WI38 (cell line): ENCODE data around the gene CERS1.

Source experiments
- H3K4me3 ChIP-seq: 2 replicates; pipeline ENCODE4 v1.5.1; 2011; ENCODE audit warnings: low read depth, mild to moderate bottlenecking, control low read depth, low read length
- CTCF ChIP-seq: IDR thresholded peaks from 2 replicates; pipeline ENCODE4 v1.5.1; 2012; ENCODE audit warnings: low read depth, mild to moderate bottlenecking, control low read depth, low read length

Gene CERS1

DNA sequence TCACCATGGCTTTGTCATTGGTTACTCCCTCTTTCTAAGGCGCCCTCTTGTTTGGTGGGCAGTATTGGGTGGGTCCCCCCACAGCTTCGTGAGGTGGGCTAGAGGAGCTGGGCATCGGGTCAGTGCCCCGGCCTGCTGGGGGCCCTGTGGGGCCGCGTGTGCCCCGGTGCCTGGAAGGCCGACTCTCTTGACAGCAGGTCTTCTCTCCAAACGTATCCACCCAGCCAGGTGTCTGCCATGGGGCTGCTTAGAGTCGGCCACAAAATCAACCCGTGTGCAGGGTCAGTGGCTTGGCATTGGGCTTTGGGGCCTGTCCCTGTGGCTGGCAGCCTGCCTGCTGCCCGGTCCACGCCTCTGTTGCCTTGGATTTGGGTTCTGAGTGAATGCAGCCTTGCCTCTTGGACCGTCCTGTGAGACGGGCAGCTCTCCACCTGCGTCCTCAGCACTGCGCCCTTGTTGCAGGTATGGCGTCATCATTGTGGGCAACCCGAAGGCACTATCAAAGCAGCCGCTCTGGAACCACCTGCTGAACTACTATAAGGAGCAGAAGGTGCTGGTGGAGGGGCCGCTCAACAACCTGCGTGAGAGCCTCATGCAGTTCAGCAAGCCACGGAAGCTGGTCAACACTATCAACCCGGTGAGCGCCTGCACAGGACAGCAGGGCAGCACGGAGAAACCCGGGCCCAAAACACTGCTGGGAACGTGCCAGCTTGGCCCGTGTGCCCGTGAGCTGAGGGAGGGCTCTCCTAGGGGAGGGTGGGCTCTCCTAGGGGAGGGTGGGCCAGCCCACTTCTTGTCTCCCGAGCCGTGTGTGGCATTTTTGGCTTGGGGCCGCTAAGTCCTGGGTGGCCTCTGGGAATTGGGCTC lies 32.7 kb downstream of the CERS1 start:
- H3K4me3 ChIP-seq, result no peak overlapping the region
- no peak for TF ChIP-seq CTCF

DNA sequence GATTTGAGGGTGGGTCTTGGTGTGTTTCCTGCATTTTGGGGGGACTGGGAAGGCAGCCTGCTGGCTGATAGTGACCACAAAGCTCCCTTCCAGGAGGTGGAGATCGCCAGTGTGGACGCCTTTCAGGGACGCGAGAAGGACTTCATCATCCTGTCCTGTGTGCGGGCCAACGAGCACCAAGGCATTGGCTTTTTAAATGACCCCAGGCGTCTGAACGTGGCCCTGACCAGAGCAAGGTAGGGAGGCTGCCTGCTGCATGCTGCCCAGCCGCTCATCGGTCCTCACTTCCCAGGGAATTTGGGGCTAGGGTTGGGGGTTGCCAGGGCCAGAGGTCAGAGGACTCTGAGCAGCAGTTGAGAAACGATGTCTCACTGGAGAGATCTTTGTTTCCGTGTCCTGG lies 34.0 kb downstream of the CERS1 start:
- H3K4me3 ChIP-seq, result no peak overlapping the region
- no peak for TF ChIP-seq CTCF

GRCh38 chr19:18861235-18861634 lies 34.7 kb downstream of the CERS1 start:
- H3K4me3 ChIP-seq, result no peak overlapping the region
- TF ChIP-seq CTCF, result no peak

DNA sequence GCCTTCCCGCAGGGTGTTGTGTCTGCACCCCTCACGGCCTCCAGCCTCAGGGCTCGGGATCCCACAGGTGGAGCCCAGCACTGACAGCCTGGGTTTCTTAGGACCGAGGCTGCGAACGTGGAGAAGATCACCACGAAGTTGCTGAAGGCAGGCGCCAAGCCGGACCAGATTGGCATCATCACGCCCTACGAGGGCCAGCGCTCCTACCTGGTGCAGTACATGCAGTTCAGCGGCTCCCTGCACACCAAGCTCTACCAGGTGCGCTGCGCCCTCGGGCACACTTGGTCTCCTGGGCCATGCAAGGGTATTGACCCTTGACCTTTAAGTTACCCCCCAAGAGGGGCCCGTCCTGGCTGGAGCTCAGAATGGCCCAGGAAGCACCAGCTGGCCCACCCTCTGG lies 35.2 kb downstream of the CERS1 start:
- TF ChIP-seq CTCF, result no peak
- no peak overlapping the region for H3K4me3 ChIP-seq

- TF ChIP-seq CTCF, result no peak
- H3K4me3 ChIP-seq, result no peak overlapping the region
These were observed 35.7 kb downstream of the CERS1 start for GRCh38 chr19:18860302-18860700.

- no peak overlapping the region for H3K4me3 ChIP-seq
- no peak for TF ChIP-seq CTCF
These were observed 36.2 kb downstream of the CERS1 start for GRCh38 chr19:18859676-18860301.
